T-helper 2 cell treated with Interferon-gamma antibody and Interleukin-4, amounts not matched to agents 100 ng/mL and 5 ng/mL, for 36 hours (primary cell): ENCODE data around the gene LAG3. TPM values are rescaled to one million over a fixed set of nuclear protein-coding genes. Genes with fewer than 3 reads are reported as not detected.
"Not testable (repeated sequence)": the region's sequence is repeated elsewhere in the genome, so short reads cannot be mapped to it uniquely, and the experiment has no call there.

Experiments used
- intact Hi-C: fragments of 100-400 bp; cut with micrococcal nuclease; formaldehyde crosslinking; loops from one replicate; pipeline ENCODE4 v1.15.1; 2023
- total RNA-seq: library from RNA; stranded (reverse); gene quantifications from 2 replicates; pipeline ENCODE4 v1.2.3, GENCODE V29; 2022

LAG3 gene
- total RNA-seq, result 11.8 and 12.2 TPM in 2 replicates

DNA sequence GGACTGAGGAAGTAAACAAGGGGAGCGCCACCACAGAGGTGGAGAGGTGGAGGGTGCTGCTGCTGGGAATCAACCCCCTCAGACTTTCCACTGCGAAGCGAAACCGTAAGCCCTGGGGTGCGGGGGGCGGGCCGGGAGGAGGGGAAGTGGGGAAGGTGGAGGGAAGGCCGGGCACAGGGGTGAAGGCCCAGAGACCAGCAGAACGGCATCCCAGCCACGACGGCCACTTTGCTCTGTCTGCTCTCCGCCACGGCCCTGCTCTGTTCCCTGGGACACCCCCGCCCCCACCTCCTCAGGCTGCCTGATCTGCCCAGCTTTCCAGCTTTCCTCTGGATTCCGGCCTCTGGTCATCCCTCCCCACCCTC, at the start of gene LAG3:
LAG3 (plus strand) TSS at position 190 of the 365 bp plus-strand sequence. CDS start 333 bp downstream, outside the sequence.
- intact Hi-C loops, result no loop called here

DNA sequence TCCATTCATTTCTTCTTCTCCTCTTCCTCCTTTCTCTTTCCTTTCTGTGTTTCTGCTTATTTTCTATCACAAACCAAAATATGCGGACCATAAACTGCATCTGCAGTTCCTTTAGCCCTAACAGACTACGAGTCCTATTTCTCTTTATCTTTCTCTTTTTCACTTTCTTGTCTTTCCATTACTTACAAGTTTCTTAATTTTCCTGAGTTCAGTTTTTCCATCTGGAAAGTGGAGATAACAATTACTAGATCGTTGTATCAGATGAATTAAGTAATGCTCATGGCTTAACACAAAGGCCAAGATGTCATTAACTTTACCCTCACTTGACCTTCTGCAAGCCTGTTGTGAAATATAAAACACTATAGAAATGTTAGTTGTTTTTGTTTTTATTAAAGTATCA, 49.5 kb upstream of the LAG3 start:
- intact Hi-C loops, result no loop called here

DNA sequence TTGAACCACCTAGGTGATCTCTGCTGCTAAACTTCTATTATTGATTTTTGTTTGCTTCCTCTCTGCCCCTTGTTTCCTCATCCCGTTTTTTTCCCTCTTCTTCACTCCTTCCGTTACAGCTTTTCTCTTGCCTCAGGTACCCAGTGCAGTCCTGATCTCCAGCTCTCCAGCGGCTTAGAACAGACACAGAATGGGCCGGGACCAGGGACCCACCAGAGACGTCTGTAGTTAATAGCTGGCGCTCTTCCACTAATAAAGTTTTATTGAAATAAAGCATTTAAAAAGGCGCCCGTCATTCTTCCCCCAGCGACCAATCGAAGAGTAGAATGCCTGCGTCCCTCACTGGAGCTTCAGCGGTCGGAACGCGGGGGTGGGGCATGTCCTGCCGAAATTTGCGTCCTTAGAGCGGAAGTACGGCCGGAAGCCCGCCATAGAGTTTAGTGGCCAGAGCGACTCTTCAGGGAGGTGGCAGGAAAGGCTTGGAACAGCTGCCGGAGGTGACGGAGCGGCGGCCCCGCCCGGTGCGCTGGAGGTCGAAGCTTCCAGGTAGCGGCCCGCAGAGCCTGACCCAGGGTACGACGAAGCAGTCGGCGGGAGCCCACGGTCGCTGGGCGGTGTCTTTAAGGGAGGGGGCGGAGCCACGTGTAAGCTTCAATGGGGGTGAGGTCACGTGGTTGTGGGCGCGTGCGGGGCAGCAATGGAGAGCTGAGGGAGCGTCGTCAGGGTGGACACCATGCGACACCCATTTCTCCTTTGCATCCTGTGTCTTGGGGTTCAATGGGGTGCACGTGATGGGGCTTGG, 48.5 kb upstream of the LAG3 start, which contains the start of gene COPS7A:
COPS7A (plus strand) TSS at position 440 of the 802 bp plus-strand sequence. CDS start 611 bp downstream, outside the sequence.
- intact Hi-C loops, result loop anchor here (1.0 to 2.0 kb wide), 5 partner anchors 29 to 128 kb away; partner anchors contain the start of genes CD4, ING4, MLF2 and USP5

DNA sequence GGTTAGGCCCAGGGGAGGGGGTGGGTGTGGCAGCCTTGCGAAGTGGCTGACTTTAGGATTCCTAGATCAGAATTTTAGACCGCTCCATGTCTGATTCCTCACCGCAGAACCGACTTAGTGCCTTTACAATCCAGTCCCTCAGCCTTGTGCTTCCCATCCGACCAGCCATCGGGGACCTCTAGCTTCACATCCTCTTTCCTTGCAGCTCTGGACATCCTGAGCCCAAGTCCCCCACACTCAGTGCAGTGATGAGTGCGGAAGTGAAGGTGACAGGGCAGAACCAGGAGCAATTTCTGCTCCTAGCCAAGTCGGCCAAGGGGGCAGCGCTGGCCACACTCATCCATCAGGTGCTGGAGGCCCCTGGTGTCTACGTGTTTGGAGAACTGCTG, 47.9 kb upstream of the LAG3 start:
- intact Hi-C loops, result loop anchor here (1.0 to 2.0 kb wide), 5 partner anchors 29 to 128 kb away; partner anchors contain the start of genes CD4, ING4, MLF2 and USP5

DNA sequence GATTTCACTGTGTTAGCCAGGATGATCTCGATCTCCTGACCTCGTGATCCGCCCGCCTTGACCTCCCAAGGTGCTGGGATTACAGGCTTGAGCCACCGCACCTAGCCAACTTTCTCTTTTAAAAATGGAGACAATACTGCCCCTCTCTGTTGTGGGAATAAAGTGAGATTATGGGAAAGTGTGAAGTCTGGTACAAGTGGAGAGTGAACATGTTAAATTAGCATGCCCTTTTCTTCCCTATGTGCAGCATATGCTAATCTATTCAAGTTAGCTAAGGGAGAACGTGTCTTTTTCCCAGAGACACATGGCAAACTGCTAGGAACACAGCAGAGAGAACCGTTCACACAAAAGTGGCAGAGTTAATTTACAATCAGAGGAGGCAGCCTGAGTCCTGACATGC, 47.0 kb upstream of the LAG3 start:
- intact Hi-C loops, result loop anchor here (2.0 kb wide), 1 partner anchor 63 kb away; the partner anchor contains the start of gene CD4

DNA sequence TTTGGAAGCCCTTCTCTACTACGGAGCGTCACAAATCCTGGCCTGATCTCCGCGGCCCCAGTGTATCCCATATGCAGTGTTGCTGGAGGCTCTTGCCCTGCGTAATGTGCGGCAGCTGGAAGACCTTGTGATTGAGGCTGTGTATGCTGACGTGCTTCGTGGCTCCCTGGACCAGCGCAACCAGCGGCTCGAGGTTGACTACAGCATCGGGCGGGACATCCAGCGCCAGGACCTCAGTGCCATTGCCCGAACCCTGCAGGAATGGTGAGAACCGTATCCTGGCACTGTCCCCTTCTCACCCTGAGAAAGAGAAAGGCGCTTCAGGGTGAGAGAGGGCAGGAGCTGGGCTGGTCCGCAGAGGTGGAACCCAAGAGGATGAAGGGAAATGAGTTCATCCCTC, 43.1 kb upstream of the LAG3 start:
- intact Hi-C loops, result no loop called here

DNA sequence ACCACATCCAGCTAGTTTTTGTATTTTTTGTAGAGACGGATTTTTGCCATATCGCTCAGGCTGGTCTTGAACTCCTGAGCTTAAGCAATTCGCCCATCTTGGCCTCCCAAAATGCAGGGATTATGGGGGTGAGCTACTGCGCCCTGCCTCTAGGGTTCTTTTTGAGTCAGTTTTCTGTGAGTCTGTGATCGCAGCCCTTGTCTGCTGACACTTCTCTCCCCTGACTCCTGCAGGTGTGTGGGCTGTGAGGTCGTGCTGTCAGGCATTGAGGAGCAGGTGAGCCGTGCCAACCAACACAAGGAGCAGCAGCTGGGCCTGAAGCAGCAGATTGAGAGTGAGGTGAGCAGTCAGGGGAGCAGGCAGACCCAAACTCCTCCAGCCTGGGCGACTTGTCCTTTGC, 42.2 kb upstream of the LAG3 start:
- intact Hi-C loops, result no loop called here

DNA sequence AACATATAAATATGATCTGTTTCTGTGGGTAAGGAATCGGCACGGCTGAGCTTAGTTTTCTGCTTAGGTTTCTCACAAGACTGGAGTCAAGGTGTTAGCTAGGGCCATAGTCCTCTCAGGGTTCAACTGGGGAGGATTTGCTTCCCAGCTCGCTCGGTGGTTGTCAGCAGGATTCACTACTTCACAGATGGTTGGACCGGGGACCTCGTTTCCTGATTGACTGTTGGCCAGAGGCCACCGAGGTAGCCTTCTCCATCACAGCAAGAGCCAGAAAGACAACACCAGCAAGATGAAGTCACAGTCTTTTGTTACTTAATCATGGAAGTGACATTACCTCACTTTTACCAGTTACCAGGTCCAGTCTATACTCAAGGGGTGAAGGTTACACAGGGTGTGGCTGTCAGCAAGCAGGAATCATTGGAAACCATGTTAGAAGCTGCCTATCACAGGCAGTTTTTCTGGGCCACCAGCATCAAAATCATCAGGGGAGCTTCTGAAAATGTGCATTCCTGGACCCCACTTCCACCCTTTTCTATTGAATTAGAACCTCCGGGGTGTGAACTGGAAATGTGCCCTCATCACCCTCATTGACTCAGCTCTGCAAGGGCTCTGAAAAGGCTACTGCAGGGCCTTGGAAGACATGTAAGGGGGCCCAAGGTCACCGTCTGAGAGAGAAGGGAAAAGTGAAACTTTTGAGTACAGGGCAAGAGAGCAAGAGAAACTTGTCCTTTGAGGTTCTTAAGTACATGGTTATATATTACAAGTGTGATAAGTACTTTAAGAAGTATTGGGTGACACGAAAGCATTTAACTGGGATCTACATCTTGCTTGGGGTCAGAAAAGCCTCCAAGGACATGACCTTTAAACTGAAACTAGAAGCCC, 37.6 kb upstream of the LAG3 start:
- intact Hi-C loops, result no loop called here

DNA sequence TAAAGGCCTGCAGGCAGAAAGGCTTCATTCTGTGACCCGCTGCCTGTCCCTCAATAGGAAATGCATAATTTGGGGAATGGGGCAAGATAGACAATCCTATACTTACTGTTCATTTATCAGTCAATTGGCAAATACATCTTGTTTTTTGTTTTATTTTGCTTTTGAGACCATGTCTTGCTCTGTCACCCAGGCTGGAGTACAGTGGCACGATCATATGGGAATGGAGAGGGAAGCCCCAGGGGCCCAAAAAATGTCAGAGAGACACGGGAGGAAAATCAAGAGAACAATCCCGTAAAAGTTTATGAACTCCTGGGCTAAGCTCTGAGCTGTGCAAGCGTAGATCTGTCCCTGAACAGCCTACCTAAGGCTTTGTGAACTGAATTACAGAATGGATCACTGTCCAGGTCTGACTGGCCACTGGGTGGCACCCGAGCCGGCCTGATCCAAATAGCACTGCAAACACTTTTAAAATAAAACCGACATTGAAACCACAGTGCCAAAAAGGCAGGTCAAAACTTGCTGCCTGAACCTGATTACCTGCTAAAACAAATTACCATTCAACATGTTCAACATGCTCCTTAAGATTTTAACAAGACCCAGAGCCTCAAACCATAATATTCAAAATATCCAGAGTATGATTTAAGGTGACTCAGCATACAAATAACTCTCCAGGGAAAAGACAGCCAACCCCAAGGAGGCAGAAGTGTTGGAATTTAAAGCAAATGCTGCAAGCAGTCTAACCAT, 36.7 kb upstream of the LAG3 start:
- intact Hi-C loops, result no loop called here

DNA sequence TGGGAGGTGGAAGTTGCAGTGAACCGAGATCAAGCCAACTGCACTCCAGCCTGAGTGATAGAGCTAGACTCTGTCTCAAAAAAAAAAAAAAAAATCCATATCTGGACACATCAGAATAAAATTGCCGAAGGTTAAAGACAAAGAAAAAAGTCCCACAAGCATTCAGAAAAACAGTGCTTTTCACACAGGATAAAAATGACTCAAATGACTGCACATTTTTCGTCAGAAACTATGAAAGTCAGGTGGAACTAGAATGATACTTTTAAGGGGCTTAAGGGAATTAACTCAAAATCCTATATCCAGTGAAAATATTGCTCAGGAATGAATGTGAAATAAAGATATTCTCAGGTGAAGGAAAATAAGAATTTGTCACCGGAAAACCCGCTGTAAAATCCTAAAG, 35.6 kb upstream of the LAG3 start:
- intact Hi-C loops, result no loop called here

DNA sequence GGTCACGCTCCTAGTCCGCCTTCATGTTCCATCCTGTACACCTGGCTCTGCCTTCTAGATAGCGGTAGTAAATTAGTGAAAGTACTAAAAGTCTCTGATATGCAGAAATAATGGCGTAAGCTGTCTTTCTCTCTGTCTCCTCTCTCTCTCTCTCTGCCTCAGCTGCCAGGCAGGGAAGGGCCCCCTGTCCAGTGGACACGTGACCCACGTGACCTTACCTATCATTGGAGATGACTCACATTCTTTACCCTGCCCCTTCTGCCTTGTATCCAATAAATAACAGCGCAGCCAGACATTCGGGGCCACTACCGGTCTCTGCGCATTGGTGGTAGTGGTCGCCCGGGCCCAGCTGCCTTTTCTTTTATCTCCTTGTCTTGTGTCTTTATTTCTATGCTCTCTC, 30.2 kb upstream of the LAG3 start:
- intact Hi-C loops, result not testable (repeated sequence)

DNA sequence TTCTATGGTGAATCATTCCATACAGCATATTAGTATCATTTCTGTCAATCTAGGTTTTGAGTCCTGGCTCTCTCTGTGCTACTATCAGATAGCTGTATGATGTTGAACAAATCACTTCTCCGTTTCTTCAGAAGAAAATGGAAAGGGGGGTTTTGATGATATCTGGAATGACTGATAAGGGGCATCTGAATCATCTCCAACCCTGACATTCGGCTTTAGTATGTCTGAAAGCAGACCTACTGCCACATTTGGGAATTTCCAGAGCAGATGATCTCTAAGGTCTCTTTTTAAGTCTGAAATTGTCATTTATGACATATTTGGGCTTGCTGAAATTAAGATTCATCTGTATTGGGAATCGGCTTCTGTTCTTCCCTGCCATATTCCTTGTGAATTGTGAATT, 29.5 kb upstream of the LAG3 start:
- intact Hi-C loops, result no loop called here

DNA sequence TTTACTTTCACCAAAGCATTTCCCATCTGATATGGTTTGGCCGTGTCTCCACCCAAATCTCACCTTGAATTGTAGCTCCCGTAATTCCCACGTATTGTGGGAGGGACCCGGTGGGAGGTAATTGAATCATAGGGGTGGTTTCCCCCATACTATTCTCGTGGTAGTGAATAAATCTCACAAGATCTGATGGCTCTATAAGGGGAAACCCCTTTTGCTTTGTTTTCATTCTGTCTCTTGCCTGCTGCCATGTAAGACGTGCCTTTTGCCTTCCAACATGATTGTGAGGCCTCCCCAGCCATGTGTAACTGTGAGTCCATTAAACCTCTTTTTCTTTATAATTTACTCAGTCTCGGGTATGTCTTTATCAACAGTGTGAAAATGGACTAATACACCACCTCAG, 29.0 kb upstream of the LAG3 start:
- intact Hi-C loops, result not testable (repeated sequence)

DNA sequence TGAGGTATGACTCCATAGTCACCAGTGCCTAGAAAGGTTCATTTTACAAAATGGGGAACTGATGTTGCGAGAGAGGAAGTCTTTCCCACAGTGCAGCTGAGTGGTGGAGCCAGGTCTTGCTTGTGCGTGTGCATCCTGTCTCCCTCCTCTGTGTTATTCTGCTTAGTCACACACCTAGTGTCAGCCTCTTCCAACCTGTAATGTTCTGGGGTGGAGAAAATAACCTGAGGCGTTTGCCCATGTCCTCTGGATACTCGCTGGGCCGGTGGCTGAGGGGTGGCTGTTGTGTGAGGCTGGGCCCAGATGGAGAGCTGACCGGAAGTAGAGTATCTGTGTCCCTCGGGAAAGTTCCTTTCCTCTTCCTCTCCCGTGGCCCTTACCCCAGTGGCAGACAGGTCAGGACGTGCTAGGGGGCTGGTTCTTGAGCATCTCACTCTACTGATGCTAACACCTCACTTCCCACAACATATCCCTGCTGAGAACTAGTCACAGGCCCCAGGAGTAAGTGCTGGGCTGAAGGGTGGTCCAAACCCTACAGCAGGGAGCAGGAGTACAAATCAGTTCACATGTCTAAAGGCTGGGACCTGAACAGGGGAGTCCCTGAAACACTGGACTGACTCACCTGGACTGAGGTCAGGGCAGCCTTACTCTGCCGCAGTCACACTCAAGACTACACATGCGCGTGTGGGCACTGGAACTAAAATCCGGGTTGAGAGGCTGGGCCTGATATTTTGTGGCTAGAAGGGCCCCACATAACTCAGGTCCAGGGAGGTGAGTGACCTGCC, 26.4 kb upstream of the LAG3 start:
- intact Hi-C loops, result no loop called here

DNA sequence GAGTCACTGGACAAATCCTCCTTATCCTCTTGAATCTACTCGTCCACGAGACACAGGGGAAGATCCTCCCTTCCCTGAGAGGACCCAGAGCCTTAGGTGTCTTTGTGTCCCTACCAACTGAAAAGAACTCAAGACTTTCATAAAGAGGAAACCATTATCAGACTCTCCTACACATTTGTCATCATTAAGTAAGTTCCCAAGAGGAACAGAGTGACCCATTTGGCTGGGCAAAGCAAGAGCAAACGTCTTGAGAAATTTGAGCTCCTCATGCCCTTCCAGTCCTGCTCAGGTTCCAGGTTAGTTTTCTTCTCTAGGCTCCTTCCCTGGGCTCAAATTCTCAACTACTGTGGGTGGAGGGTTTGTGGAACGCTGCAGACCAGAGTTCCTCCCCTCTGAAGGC, 25.1 kb upstream of the LAG3 start:
- intact Hi-C loops, result no loop called here

DNA sequence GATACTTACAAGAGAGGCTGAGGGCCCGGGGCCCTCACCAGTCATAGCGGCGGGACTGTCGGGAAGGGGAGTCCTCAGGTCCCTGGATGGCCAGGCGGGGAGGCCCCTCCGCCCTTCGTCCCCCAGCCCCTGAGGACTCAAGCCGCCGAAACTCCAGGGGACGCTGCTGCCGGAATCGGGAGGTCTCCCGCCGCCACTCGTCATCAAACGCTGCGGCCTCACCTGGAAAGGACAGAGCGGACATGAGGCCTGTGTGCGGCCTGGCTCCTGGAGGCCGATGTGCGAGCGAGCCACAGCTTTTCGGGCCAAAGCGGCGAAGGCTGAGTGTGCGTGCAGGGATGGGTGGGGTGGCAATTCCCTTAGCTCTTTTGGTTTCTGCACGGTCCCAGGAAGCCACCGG, 23.6 kb upstream of the LAG3 start:
- intact Hi-C loops, result no loop called here

DNA sequence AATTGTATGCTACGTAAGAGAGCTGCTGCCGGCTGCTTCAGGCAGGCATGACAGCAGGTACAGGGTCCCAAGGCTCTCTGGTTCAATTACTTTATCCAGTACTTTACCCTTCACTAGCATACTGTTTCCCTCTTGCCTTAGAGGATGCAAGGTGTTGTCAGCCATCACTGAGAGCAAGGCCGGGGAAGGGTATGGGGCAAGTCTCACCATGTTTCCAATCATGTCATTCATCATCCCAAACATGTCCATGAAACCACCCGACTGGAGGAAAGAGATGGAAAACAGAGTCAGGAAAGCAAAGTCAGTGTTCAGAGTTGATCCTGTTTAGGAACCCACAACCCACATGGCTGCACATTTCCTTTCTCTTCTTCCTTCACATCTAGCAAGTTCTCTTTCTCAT, 21.8 kb upstream of the LAG3 start:
- intact Hi-C loops, result loop anchor here (5.0 kb wide), 1 partner anchor 143 kb away; the partner anchor contains the start of gene CHD4

DNA sequence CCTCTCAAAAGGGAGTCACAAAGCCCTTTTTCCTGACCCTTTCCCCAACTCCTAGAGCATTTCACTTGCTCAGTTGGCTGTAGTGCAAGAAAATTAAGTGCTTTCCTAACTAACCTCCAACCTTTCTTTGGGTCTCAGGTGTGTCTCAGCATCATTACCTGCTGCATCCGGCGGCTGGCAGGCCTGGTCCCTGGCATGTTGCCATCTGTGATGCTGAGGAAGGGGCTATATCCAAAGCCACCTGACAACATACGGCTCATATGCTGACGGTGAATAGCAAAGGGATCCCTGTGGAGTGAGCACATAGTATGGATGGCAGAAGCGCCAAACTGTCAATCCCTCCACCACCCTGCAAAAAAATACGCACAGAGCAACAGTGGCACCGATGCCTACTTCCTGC, 20.6 kb upstream of the LAG3 start:
- intact Hi-C loops, result loop anchor here (2.0 to 5.0 kb wide), 2 partner anchors 37 to 144 kb away; partner anchors contain the start of genes CD4 and CHD4

DNA sequence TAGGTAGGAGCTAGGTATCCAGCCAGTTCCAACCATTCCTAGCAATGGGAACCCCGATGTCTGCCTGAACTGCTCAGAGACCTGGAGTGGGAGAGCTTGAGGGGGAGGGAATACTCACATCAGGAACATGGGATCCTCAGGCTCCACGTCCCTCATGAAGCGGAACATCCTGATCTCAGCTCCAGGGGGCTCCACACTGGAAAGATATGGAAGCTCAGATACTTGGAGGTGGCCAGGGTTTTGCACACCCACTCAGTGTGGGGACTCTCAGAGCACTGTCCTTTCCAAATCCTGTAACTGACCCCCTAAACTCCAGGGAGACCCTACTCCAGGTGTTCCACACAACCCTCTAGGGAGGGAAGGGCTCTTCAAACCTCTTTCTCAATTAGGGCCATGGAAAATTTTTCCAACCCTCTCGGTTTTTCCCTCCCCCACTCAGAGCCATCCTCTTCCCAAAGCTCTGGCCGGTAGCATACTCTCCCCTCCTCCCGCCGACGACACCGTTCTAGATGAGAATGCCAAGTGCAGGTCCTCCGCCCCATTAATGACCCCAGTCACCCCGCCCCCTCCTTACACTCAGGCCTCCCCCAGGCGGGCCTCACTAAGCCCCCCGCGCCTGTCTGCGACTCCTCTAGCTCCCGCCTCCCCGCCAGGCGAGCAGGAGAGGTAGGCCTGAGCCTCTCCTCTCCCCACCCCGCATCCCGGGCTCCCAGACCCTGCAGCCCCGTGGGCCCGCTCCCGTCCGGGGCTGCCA, 20.0 kb upstream of the LAG3 start:
- intact Hi-C loops, result loop anchor here (2.0 to 5.0 kb wide), 2 partner anchors 36 to 145 kb away; partner anchors contain the start of genes CD4 and CHD4
